ENCODE results near the gene MTRF1. TPM values are rescaled to one million over a fixed set of nuclear protein-coding genes. Genes with fewer than 3 reads are reported as not detected.
"Not testable (repeated sequence)": the region's sequence is repeated elsewhere in the genome, so short reads cannot be mapped to it uniquely, and the experiment has no call there.

MTRF1 gene
- polyA plus RNA-seq, 1 donor: 10.5 TPM

GRCh38 chr13:41222259-41222852, 41.0 kb downstream of the MTRF1 start:
- DNase-seq (ENCODE audit: low read depth): peak; percentile 17

- DNase-seq (ENCODE audit: low read depth): no peak
Measured at GRCh38 chr13:41220401-41220800, 43.0 kb downstream of the MTRF1 start.

GRCh38 chr13:41216160-41216559, 47.2 kb downstream of the MTRF1 start:
- DNase-seq (ENCODE audit: low read depth): no peak

GRCh38 chr13:41213919-41214318, 49.5 kb downstream of the MTRF1 start:
- DNase-seq (ENCODE audit: low read depth): no peak

GRCh38 chr13:41213316-41213715, 50.1 kb downstream of the MTRF1 start:
- DNase-seq (ENCODE audit: low read depth): no peak

- no peak for DNase-seq (ENCODE audit: low read depth)
Measured at GRCh38 chr13:41212881-41213280, 50.5 kb downstream of the MTRF1 start.

GRCh38 chr13:41211062-41211461, 52.3 kb downstream of the MTRF1 start:
- DNase-seq (ENCODE audit: low read depth): no peak

- no peak for DNase-seq (ENCODE audit: low read depth)
Measured at GRCh38 chr13:41206467-41206866, 56.9 kb downstream of the MTRF1 start.

GRCh38 chr13:41203810-41204209, 59.6 kb downstream of the MTRF1 start:
- peak; percentile 19 for DNase-seq (ENCODE audit: low read depth)

- DNase-seq (ENCODE audit: low read depth): no peak
Measured at GRCh38 chr13:41200126-41200525, 63.2 kb downstream of the MTRF1 start.

- DNase-seq (ENCODE audit: low read depth): no peak
Measured at GRCh38 chr13:41199526-41199925, 63.9 kb downstream of the MTRF1 start.

- DNase-seq (ENCODE audit: low read depth): no peak
Measured at GRCh38 chr13:41199079-41199478, 64.3 kb downstream of the MTRF1 start.

GRCh38 chr13:41196620-41197019, 66.8 kb downstream of the MTRF1 start:
- no peak for DNase-seq (ENCODE audit: low read depth)

- DNase-seq (ENCODE audit: low read depth): no peak
Measured at GRCh38 chr13:41196011-41196410, 67.4 kb downstream of the MTRF1 start.

GRCh38 chr13:41193919-41194824, 69.2 kb downstream of the MTRF1 start, which contains the start of gene KBTBD7:
Gene KBTBD7, minus strand, starts transcription at chr13:41194569. Its CDS starts 312 bp downstream, at chr13:41194257.
- DNase-seq (ENCODE audit: low read depth): peak; percentile 80

GRCh38 chr13:41193469-41193868, 69.9 kb downstream of the MTRF1 start:
- no peak for DNase-seq (ENCODE audit: low read depth)

GRCh38 chr13:41188584-41188983, 74.8 kb downstream of the MTRF1 start:
- no peak for DNase-seq (ENCODE audit: low read depth)

GRCh38 chr13:41186481-41186880, 76.9 kb downstream of the MTRF1 start:
- no peak for DNase-seq (ENCODE audit: low read depth)

- no peak for DNase-seq (ENCODE audit: low read depth)
Measured at GRCh38 chr13:41182231-41182630, 81.1 kb downstream of the MTRF1 start.

GRCh38 chr13:41179593-41180250, 83.7 kb downstream of the MTRF1 start:
- DNase-seq (ENCODE audit: low read depth): no peak

GRCh38 chr13:41178040-41178439, 85.3 kb downstream of the MTRF1 start:
- DNase-seq (ENCODE audit: low read depth): no peak

- no peak for DNase-seq (ENCODE audit: low read depth)
Measured at GRCh38 chr13:41177616-41178015, 85.8 kb downstream of the MTRF1 start.

GRCh38 chr13:41175576-41175975, 87.8 kb downstream of the MTRF1 start:
- DNase-seq (ENCODE audit: low read depth): not testable (repeated sequence)
